AG04450 (cell line): Measurements from ENCODE around the gene CIITA. TPM values are rescaled to one million over a fixed set of nuclear protein-coding genes. Genes with fewer than 3 reads are reported as not detected.

Source experiments
- CTCF ChIA-PET: fragments of 300-600, 350-600 bp; formaldehyde crosslinking; extraction: SDS; loops from one replicate; lab custom pipeline; 2022; ENCODE audit warnings: antibody characterized with exemption, inconsistent platforms; lab: Charles Lee
- POLR2A ChIA-PET: fragments of 350-600 bp; formaldehyde crosslinking; extraction: SDS; loops from one replicate; lab custom pipeline; 2021; ENCODE audit warnings: antibody characterized with exemption, inconsistent platforms; lab: Yijun Ruan, JAX
- DNase-seq: peaks from one replicate; pipeline ENCODE4 v3.0.0-alpha.2; 2011; ENCODE audit warnings: low read depth, low spot score
- H3K27ac ChIP-seq: one replicate; pipeline ENCODE4 v1.5.1; 2012; ENCODE audit warnings: low read depth, low read length, control low read depth
- H3K27me3 ChIP-seq: one replicate; pipeline ENCODE4 v1.6.0; 2012; ENCODE audit warnings: low read length; ENCODE audit not compliant: control insufficient read depth, insufficient read depth
- H3K4me3 ChIP-seq: 2 replicates; pipeline ENCODE4 v1.5.1; 2011; ENCODE audit warnings: mild to moderate bottlenecking, low read depth, low read length, control low read depth
- H3K9me3 ChIP-seq: 2 replicates; pipeline ENCODE4 v1.5.1; 2012; ENCODE audit warnings: low read length; ENCODE audit not compliant: control insufficient read depth, insufficient read depth
- polyA plus RNA-seq: library from polyadenylated mRNA; depleted of rRNA; stranded (reverse); fragments of >200 nt; gene quantifications from 2 replicates; pipeline ENCODE4 v1.2.3, GENCODE V29; 2011
- TF ChIP-seq, protein P1 (sequence below): IDR thresholded peaks from 2 replicates; pipeline ENCODE4 v1.5.1; 2011; ENCODE audit warnings: low read depth, low read length, control low read depth, inconsistent platforms

Gene CIITA
- polyA plus RNA-seq, 1 experiment = 0.04 TPM

- ChIA-PET CTCF (no interaction called here), POLR2A (no interaction called here)
- TF ChIP-seq, protein P1, sequence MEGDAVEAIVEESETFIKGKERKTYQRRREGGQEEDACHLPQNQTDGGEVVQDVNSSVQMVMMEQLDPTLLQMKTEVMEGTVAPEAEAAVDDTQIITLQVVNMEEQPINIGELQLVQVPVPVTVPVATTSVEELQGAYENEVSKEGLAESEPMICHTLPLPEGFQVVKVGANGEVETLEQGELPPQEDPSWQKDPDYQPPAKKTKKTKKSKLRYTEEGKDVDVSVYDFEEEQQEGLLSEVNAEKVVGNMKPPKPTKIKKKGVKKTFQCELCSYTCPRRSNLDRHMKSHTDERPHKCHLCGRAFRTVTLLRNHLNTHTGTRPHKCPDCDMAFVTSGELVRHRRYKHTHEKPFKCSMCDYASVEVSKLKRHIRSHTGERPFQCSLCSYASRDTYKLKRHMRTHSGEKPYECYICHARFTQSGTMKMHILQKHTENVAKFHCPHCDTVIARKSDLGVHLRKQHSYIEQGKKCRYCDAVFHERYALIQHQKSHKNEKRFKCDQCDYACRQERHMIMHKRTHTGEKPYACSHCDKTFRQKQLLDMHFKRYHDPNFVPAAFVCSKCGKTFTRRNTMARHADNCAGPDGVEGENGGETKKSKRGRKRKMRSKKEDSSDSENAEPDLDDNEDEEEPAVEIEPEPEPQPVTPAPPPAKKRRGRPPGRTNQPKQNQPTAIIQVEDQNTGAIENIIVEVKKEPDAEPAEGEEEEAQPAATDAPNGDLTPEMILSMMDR = no peak
- Histone ChIP-seq H3K4me3 (no peak overlapping the region), H3K27ac (no peak overlapping the region), H3K9me3 (no peaks in the 10 kb centered on the region; the same call in 1 of the 2 replicates), H3K27me3 (peaks cover 2% of the 10 kb centered on the region)
- no peak for DNase-seq
Measured at GRCh38 chr16:10895053-10895946, 18.3 kb downstream of the CIITA start.

- Histone ChIP-seq H3K27me3 (no peaks in the 10 kb centered on the region), H3K9me3 (no peaks in the 10 kb centered on the region; the same call in 1 of the 2 replicates), H3K4me3 (no peak overlapping the region), H3K27ac (no peak overlapping the region)
- POLR2A ChIA-PET = no interaction called here
- no peak for DNase-seq
- CTCF ChIA-PET = no interaction called here
- TF ChIP-seq, protein P1 = no peak
Measured at GRCh38 chr16:10896165-10896564, 19.2 kb downstream of the CIITA start.

DNA sequence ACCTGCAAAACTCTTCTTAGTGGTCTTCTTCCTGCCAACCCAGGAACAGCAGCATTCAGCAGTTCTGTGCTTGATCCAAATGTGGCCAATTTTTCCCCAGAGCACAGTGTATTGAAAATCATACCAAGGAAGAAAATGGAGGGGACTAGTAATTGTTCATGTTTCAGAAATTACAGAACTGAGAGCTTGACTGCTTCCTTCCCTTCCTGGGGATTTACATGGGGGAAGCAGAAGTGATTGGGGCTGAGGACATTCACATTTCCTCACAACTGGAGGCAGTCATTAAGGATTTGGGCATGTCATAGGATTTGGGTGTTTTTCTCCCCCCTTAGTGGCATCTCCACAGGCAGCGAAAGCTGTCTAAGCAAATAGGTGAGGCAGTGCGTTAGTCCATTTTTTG, 19.7 kb downstream of the CIITA start:
- CTCF ChIA-PET = interaction anchor here (0.5 kb wide), 1 partner anchor 76 kb away, joined by 3 read pairs; no protein-coding TSS in a partner anchor
- POLR2A ChIA-PET = no interaction called here
- H3K4me3 ChIP-seq = no peak overlapping the region
- TF ChIP-seq, protein P1 = no peak
- no peaks in the 10 kb centered on the region; the same call in 1 of the 2 replicates for H3K9me3 ChIP-seq
- no peaks in the 10 kb centered on the region for H3K27me3 ChIP-seq
- no peak for DNase-seq
- H3K27ac ChIP-seq = no peak overlapping the region

DNA sequence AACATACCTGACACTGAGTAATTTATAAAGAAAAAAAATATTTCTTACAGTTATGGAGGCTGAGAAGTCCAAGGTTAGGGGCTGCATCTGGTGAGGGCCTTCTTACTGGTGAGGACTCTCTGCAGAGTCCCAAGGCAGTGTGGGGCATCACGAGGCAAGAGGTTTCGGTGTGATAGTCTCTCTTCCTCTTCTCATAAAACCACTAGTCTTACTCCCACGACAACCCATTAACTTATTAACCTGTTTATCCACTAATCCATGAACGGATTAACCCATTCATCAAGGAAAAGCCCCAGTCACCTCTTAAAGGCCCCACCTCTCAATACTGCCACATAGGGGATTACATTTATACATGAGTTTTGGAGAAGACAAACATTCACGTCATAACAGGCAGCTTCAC, 20.1 kb downstream of the CIITA start:
- ChIA-PET CTCF (interaction anchor here (0.5 kb wide), 1 partner anchor 77 kb away, joined by 3 read pairs; no protein-coding TSS in a partner anchor), POLR2A (no interaction called here)
- DNase-seq = no peak
- H3K27me3 ChIP-seq = no peaks in the 10 kb centered on the region
- H3K27ac ChIP-seq = no peak overlapping the region
- H3K4me3 ChIP-seq = no peak overlapping the region
- no peaks in the 10 kb centered on the region; the same call in 1 of the 2 replicates for H3K9me3 ChIP-seq
- TF ChIP-seq, protein P1 = no peak

DNA sequence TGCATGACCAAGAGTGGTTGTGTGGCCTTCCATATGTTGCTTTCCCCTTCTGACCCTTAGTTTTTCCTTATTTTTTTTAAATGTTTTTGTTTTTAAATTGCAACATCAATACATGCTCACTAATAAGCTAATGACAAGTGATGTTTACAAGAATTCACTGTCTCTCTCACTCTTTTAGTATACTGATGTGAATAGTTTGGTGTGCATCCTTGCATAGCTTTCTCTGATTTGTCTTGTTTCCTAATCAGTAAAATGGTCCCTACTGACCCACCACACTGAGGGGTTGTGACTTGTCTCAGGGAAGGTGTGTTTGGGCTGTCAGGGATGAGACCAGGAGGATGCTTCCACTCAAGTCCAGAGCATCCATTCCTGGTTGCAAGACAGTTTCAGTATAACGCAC, 26.0 kb downstream of the CIITA start:
- ChIA-PET CTCF (interaction anchor here (2.5 kb wide), 1 partner anchor 15 kb away, joined by 8 read pairs; no protein-coding TSS in a partner anchor), POLR2A (no interaction called here)
- TF ChIP-seq, protein P1 = no peak
- Histone ChIP-seq H3K9me3 (no peaks in the 10 kb centered on the region; the same call in 1 of the 2 replicates), H3K27ac (no peak overlapping the region), H3K27me3 (peaks cover 8% of the 10 kb centered on the region), H3K4me3 (no peak overlapping the region)
- no peak for DNase-seq
